Right atrium auricular region (tissue), 2 donors: Measurements from ENCODE around the gene INPP5A. TPM values are rescaled to one million over a fixed set of nuclear protein-coding genes. Genes with fewer than 3 reads are reported as not detected.

ENCODE experiments used
- DNase-seq: peaks from one replicate; pipeline ENCODE4 v3.0.0-alpha.2; 2019; ENCODE audit warnings: low spot score
- H3K27ac ChIP-seq, 2 donors: fragments of 200-600 bp; sonication (generic); 1 replicate in 1 of 2; 2 replicates in 1 of 2; pipeline ENCODE4 v1.5.1; 2016 to 2019
- H3K27me3 ChIP-seq, 2 donors: fragments of 200-600 bp; sonication (generic); one replicate each; pipeline versions ENCODE4 v1.5.1 to v1.6.0; 2017 to 2019
- H3K36me3 ChIP-seq: fragments of 200-600 bp; sonication (generic); one replicate; pipeline ENCODE4 v1.5.1; 2016
- H3K4me1 ChIP-seq, 2 donors: fragments of 200-600 bp; sonication (generic); one replicate each; pipeline versions ENCODE4 v1.5.1 to v1.6.0; 2017 to 2019
- H3K4me3 ChIP-seq, 2 donors: fragments of 200-600 bp; sonication (generic); 1 replicate in 1 of 2; 2 replicates in 1 of 2; pipeline ENCODE4 v1.5.1; 2017 to 2019; ENCODE audit warnings: mild to moderate bottlenecking in 1 of 2, moderate library complexity in 1 of 2
- H3K9me3 ChIP-seq, 2 donors: fragments of 200-600 bp; sonication (generic); one replicate each; pipeline ENCODE4 v1.5.1; 2019
- CTCF ChIP-seq, 2 donors: fragments of 200-600 bp; sonication (generic); IDR thresholded peaks; one replicate each; pipeline ENCODE4 v1.5.1; 2019; ENCODE audit warnings: antibody characterized with exemption in 2 of 2
- total RNA-seq, 2 donors: library from RNA; depleted of rRNA; stranded (reverse); fragments of >200 nt; gene quantifications; one replicate each; pipeline ENCODE4 v1.1.0, GENCODE V29; 2016

Gene INPP5A
- total RNA-seq, 2 donors from 2014 or later: 116 to 143 TPM

DNA sequence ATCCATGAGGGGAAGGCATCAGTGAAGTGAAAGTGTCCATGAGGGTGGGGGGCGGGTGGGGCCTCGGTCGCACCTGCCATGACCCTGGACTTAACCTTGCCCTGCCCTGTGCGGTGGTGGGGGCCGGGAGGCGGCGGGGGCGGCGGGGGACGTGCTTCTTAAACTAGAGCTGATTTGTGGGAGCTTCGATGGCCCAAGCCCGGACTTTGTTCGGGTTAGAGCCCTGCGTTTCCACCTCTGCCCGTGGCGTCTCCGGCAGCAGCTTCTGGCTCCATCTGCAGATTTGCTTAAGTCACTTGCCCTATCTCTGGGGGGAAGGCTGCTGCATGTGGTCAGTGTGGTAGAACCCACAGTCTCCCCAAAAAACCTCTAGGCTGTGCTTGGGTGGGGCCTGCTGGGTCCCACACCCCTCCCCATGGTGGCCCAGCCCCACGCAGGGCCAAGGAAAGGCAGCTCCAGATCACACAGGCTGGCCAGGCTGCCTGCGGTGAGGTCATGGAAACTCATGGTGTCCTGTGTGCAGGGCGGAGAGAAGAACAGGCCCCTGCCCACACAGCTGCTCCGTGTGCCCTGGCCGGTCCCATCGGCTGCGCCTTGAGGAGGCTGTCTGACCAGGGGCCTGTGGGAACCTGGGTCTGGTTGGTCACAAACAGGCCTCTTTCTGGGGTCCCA lies 93.2 kb downstream of the INPP5A start:
- peak; percentile 88 for DNase-seq
- Histone ChIP-seq H3K9me3 (no peaks in the 10 kb centered on the region), H3K4me3 (no peak overlapping the region), H3K36me3 (no peaks in the 10 kb centered on the region), H3K27ac (peak overlapping the region; percentile 94 to 95), H3K4me1 (peaks cover 0 to 86% of the 10 kb centered on the region in 2 donors), H3K27me3 (no peaks in the 10 kb centered on the region)
- TF ChIP-seq CTCF (IDR thresholded peaks at IDR 0.05): no peak

- H3K9me3 ChIP-seq: no peaks in the 10 kb centered on the region
- no peaks in the 10 kb centered on the region for H3K27me3 ChIP-seq
- no peak overlapping the region for H3K4me3 ChIP-seq
- no peak for TF ChIP-seq CTCF (IDR thresholded peaks at IDR 0.05)
- H3K27ac ChIP-seq: peak overlapping the region; percentile 94 to 95
- no peaks in the 10 kb centered on the region for H3K36me3 ChIP-seq
- peaks cover 0 to 91% of the 10 kb centered on the region in 2 donors for H3K4me1 ChIP-seq
- peak; percentile 88 for DNase-seq
These were observed 93.8 kb downstream of the INPP5A start for GRCh38 chr10:132631338-132631735.

DNA sequence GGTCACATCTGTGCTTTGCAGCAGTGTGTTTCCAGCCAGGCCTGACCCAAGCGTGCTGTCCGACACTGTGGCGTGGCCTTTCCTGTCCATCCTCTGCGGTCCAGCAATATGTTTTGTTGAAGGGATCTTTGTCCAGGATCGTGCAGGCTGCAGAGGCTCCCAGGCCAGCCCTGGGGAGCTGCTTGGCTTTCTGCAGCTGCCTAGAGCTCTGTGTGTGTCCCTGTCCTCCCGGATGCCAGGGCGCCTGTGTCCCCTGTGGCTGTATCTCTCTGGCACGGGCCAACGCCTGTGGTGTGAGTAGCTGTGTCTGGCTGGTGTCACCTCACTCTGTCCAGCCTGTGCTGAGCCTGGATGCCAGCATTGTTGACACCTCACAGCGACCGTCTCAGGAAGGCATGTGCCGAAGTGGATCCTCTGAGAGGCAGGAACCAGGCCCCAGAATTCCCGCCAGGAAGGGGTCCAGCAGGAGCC lies 94.5 kb downstream of the INPP5A start:
- Histone ChIP-seq H3K27me3 (no peaks in the 10 kb centered on the region), H3K9me3 (no peaks in the 10 kb centered on the region), H3K27ac (peak overlapping the region; percentile 94 to 95), H3K4me1 (peaks cover 0 to 88% of the 10 kb centered on the region in 2 donors), H3K36me3 (no peaks in the 10 kb centered on the region), H3K4me3 (peak overlapping the region in 1 of 2 donors; percentile 8)
- peak; percentile 81 for DNase-seq
- TF ChIP-seq CTCF (IDR thresholded peaks at IDR 0.05): no peak

- H3K27ac ChIP-seq: peak overlapping the region; percentile 94 to 95
- no peaks in the 10 kb centered on the region for H3K27me3 ChIP-seq
- no peak for DNase-seq
- peaks cover 0 to 88% of the 10 kb centered on the region in 2 donors for H3K4me1 ChIP-seq
- TF ChIP-seq CTCF (IDR thresholded peaks at IDR 0.05): no peak
- H3K4me3 ChIP-seq: no peak overlapping the region
- no peaks in the 10 kb centered on the region for H3K9me3 ChIP-seq
- no peaks in the 10 kb centered on the region for H3K36me3 ChIP-seq
These were observed 95.5 kb downstream of the INPP5A start for GRCh38 chr10:132632851-132633684.

GRCh38 chr10:132634241-132634946 lies 96.8 kb downstream of the INPP5A start:
- Histone ChIP-seq H3K4me3 (no peak overlapping the region), H3K9me3 (no peaks in the 10 kb centered on the region), H3K4me1 (peaks cover 0 to 78% of the 10 kb centered on the region in 2 donors), H3K36me3 (no peaks in the 10 kb centered on the region), H3K27ac (peak overlapping the region; percentile 13 to 94), H3K27me3 (no peaks in the 10 kb centered on the region)
- DNase-seq: no peak
- TF ChIP-seq CTCF (IDR thresholded peaks at IDR 0.05): no peak
